WTC11 (cell line): ENCODE data around the gene GID8. TPM values are rescaled to one million over a fixed set of nuclear protein-coding genes. Genes with fewer than 3 reads are reported as not detected.

Experiments
- ATAC-seq: fragments of 200-7000 bp; cut with Tn5 transposase; 2 replicates; pipeline ENCODE4 v1.10.0; 2021; ENCODE audit warnings: mild to moderate bottlenecking, moderate library complexity
- CTCF ChIA-PET: fragments of 300-600 bp; sonication (Branson Sonifier 250); formaldehyde crosslinking; loops from one replicate; lab custom pipeline; 2021; ENCODE audit warnings: antibody characterized with exemption; lab: Charles Lee
- POLR2A ChIA-PET: fragments of 350-600 bp; sonication (Branson Sonifier 250); formaldehyde crosslinking; loops from one replicate; lab custom pipeline; 2021; ENCODE audit warnings: antibody characterized with exemption; lab: Charles Lee
- DNase-seq: peaks from one replicate; pipeline ENCODE4 v3.0.0; 2021; ENCODE audit warnings: low spot score
- H3K27ac Mint-ChIP-seq: 2 replicates; pipeline ENCODE4 v1.8.0; 2021; ENCODE audit warnings: mixed read lengths
- H3K27me3 Mint-ChIP-seq: 2 replicates; pipeline ENCODE4 v1.8.0; 2021; ENCODE audit warnings: low read depth, mild to moderate bottlenecking, moderate library complexity, mixed read lengths
- H3K36me3 Mint-ChIP-seq: 2 replicates; pipeline ENCODE4 v1.8.0; 2021; ENCODE audit warnings: mixed read lengths
- H3K4me1 Mint-ChIP-seq: 2 replicates; pipeline ENCODE4 v1.8.0; 2022; ENCODE audit warnings: mixed read lengths
- H3K4me3 Mint-ChIP-seq: 2 replicates; pipeline ENCODE4 v1.8.0; 2021; ENCODE audit warnings: mild to moderate bottlenecking, moderate library complexity, mixed read lengths
- H3K9me3 Mint-ChIP-seq: 2 replicates; pipeline ENCODE4 v1.8.0; 2021; ENCODE audit warnings: mixed read lengths
- ARID4B ChIP-seq: sonication (generic); formaldehyde crosslinking; IDR thresholded peaks from 2 replicates; pipeline ENCODE4 v1.8.0; 2023; ENCODE audit warnings: missing genetic modification reagents, mild to moderate bottlenecking, borderline replicate concordance
- ATF1 ChIP-seq: sonication (generic); formaldehyde crosslinking; IDR thresholded peaks from 2 replicates; pipeline ENCODE4 v1.8.1; 2023; ENCODE audit warnings: mild to moderate bottlenecking, moderate library complexity, missing genetic modification reagents
- CDX4 ChIP-seq: fragments of 250-450 bp; sonication (Bioruptor Pico); IDR thresholded peaks from 2 replicates; pipeline ENCODE4 v1.9.0; 2021; ENCODE audit warnings: moderate library complexity, mild to moderate bottlenecking, inconsistent platforms, borderline replicate concordance
- ELF4 ChIP-seq: sonication (generic); formaldehyde crosslinking; IDR thresholded peaks from 2 replicates; pipeline ENCODE4 v1.8.1; 2022; ENCODE audit warnings: low read depth, mild to moderate bottlenecking, moderate library complexity, missing genetic modification reagents
- EMX1 ChIP-seq: fragments of 250-450 bp; sonication (Bioruptor Pico); IDR thresholded peaks from 2 replicates; pipeline ENCODE4 v1.8.0; 2021; ENCODE audit warnings: mild to moderate bottlenecking
- ETV6 ChIP-seq: sonication (generic); formaldehyde crosslinking; IDR thresholded peaks from 2 replicates; pipeline ENCODE4 v1.8.1; 2022; ENCODE audit warnings: mild to moderate bottlenecking, missing genetic modification reagents
- FOXK1 ChIP-seq: sonication (generic); formaldehyde crosslinking; IDR thresholded peaks from 2 replicates; pipeline ENCODE4 v1.8.0; 2022; ENCODE audit warnings: mild to moderate bottlenecking, moderate library complexity, missing genetic modification reagents
- GABPB1 ChIP-seq: sonication (generic); formaldehyde crosslinking; IDR thresholded peaks from 2 replicates; pipeline ENCODE4 v1.8.1; 2023; ENCODE audit warnings: mild to moderate bottlenecking, missing genetic modification reagents
- IRF2 ChIP-seq: sonication (generic); formaldehyde crosslinking; IDR thresholded peaks from 2 replicates; pipeline ENCODE4 v1.8.0; 2022; ENCODE audit warnings: low read depth, missing genetic modification reagents, borderline replicate concordance
- KAT7 ChIP-seq: sonication (generic); formaldehyde crosslinking; IDR thresholded peaks from 2 replicates; pipeline ENCODE4 v1.8.1; 2023; ENCODE audit warnings: missing genetic modification reagents, mild to moderate bottlenecking, borderline replicate concordance
- NR1H2 ChIP-seq: sonication (generic); formaldehyde crosslinking; IDR thresholded peaks from 2 replicates; pipeline ENCODE4 v1.9.0; 2021; ENCODE audit warnings: mild to moderate bottlenecking, moderate library complexity, missing genetic modification reagents
- NR3C1 ChIP-seq: sonication (generic); formaldehyde crosslinking; conservative IDR thresholded peaks from 2 replicates; pipeline ENCODE4 v1.8.1; 2023; ENCODE audit warnings: low read depth, mild to moderate bottlenecking, missing genetic modification reagents
- TCF7 ChIP-seq: sonication (generic); formaldehyde crosslinking; IDR thresholded peaks from 2 replicates; pipeline ENCODE4 v1.8.0; 2022; ENCODE audit warnings: mild to moderate bottlenecking, low read depth, missing genetic modification reagents, moderate library complexity
- TP53 ChIP-seq: sonication (generic); formaldehyde crosslinking; IDR thresholded peaks from 2 replicates; pipeline ENCODE4 v1.8.1; 2023; ENCODE audit warnings: mild to moderate bottlenecking, missing genetic modification reagents
- ZBTB21 ChIP-seq: sonication (generic); formaldehyde crosslinking; IDR thresholded peaks from 2 replicates; pipeline ENCODE4 v1.8.1; 2023; ENCODE audit warnings: mild to moderate bottlenecking, missing genetic modification reagents, borderline replicate concordance
- ZNF138 ChIP-seq: sonication (generic); formaldehyde crosslinking; conservative IDR thresholded peaks from 2 replicates; pipeline ENCODE4 v1.8.1; 2022; ENCODE audit warnings: mild to moderate bottlenecking, moderate library complexity, missing genetic modification reagents
- ZNF232 ChIP-seq: sonication (generic); formaldehyde crosslinking; IDR thresholded peaks from 2 replicates; pipeline ENCODE4 v1.8.0; 2022; ENCODE audit warnings: mild to moderate bottlenecking, missing genetic modification reagents
- ZNF263 ChIP-seq: sonication (generic); formaldehyde crosslinking; IDR thresholded peaks from 2 replicates; pipeline ENCODE4 v1.8.1; 2022; ENCODE audit warnings: low read depth, mild to moderate bottlenecking, moderate library complexity, missing genetic modification reagents
- ZNF317 ChIP-seq: sonication (generic); formaldehyde crosslinking; IDR thresholded peaks from 2 replicates; pipeline ENCODE4 v1.8.1; 2023; ENCODE audit warnings: low read depth, mild to moderate bottlenecking, moderate library complexity, missing genetic modification reagents, borderline replicate concordance
- ZNF396 ChIP-seq: fragments of 250-450 bp; sonication (Bioruptor Pico); IDR thresholded peaks from 2 replicates; pipeline ENCODE4 v1.8.0; 2021; ENCODE audit warnings: mild to moderate bottlenecking, moderate library complexity, borderline replicate concordance
- ZNF423 ChIP-seq: fragments of 250-450 bp; sonication (Bioruptor Pico); IDR thresholded peaks from 2 replicates; pipeline ENCODE4 v2.1.2; 2022; ENCODE audit warnings: mild to moderate bottlenecking, moderate library complexity
- total RNA-seq: library from RNA; stranded (reverse); gene quantifications from 3 replicates; pipeline ENCODE4 v1.2.3, GENCODE V29; 2021
- TF ChIP-seq, protein P1 (sequence below): fragments of 250-450 bp; sonication (Bioruptor Pico); IDR thresholded peaks from 2 replicates; pipeline ENCODE4 v1.8.0; 2021; ENCODE audit warnings: mild to moderate bottlenecking
- TF ChIP-seq, protein P2 (sequence below): fragments of 250-450 bp; sonication (Bioruptor Pico); IDR thresholded peaks from 2 replicates; pipeline ENCODE4 v2.1.2; 2022; ENCODE audit warnings: mild to moderate bottlenecking, moderate library complexity
- TF ChIP-seq, protein P3 (sequence below): sonication (generic); formaldehyde crosslinking; IDR thresholded peaks from 2 replicates; pipeline ENCODE4 v1.8.1; 2023; ENCODE audit warnings: mild to moderate bottlenecking, moderate library complexity, missing genetic modification reagents
- TF ChIP-seq, protein P4 (sequence below): fragments of 250-450 bp; sonication (Bioruptor Pico); conservative IDR thresholded peaks from 2 replicates; pipeline ENCODE4 v1.9.0; 2021; ENCODE audit warnings: mild to moderate bottlenecking

Gene GID8
- total RNA-seq, 1 experiment from 2014 or later = 70.2 TPM

DNA sequence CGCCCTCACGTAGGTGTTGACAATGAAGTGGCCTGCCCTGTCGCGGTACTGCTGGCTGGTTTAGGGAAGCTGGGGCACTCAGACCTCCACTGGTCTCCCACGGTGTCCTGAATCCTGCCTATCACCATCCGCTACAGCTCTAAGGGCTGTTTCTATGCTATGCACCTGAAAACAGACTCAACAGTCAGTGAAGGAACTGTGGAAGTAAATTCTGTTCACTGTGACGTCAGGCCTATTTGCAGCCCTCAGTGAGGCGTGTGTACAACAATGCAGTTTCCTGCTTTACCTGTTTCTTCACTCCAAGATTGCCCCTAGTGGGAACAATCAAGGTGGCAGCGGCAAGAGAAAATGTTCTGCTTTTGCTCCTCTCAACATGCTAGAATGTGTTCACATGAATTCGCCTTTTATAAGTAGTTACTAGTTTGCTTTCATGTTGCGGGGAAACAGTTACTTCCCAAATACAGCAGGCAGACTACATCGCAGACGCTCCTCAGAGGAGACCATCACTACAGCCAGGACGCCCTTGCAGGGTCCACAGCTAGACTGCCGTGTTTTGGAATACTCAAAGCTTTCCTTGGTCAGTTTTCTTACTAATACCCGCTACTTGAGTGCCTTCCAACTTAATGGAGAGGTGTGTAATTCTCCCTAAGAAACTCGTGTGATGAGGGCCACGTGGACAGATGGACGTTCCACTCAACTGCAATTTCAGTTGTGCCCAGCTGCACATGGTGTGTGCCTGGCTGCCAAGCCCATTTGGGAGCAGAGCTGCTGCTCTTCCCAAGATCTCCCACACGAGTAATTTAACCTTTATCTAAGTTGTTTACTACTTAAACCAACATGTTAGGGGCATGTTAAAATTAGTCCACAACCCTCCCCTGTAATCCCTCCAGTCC lies 37.0 kb upstream of the GID8 start:
- no peak overlapping the region for H3K4me3 Mint-ChIP-seq
- H3K36me3 Mint-ChIP-seq = peaks cover 55% of the 10 kb centered on the region
- POLR2A ChIA-PET = interaction anchor here (1.1 to 1.2 kb wide), 2 partner anchors 24 to 26 kb away, joined by 3 to 5 read pairs; no protein-coding TSS in a partner anchor
- no peak for DNase-seq
- peak overlapping the region; percentile 96 for H3K27ac Mint-ChIP-seq
- ATAC-seq = peak; percentile 44
- H3K27me3 Mint-ChIP-seq = no peaks in the 10 kb centered on the region
- CTCF ChIA-PET = interaction anchor here (0.6 to 2.2 kb wide), 26 partner anchors 11 to 577 kb away, joined by 3 to 11 read pairs (median 4); partner anchors contain the start of gene BHLHE23
- peaks cover 44% of the 10 kb centered on the region for H3K4me1 Mint-ChIP-seq
- no peaks in the 10 kb centered on the region for H3K9me3 Mint-ChIP-seq
- TF ChIP-seq TCF7 (no peak), IRF2 (no peak), ETV6 (CRISPR knock-in tag) (no peak), ZBTB21 (CRISPR knock-in tag) (no peak), NR1H2 (CRISPR knock-in tag) (no peak), ATF1 (CRISPR knock-in tag) (no peak), FOXK1 (CRISPR knock-in tag) (no peak), CDX4 (CRISPR knock-in tag) (no peak), ZNF317 (CRISPR knock-in tag) (no peak), TP53 (CRISPR knock-in tag) (no peak), ZNF423 (CRISPR knock-in tag) (no peak), GABPB1 (CRISPR knock-in tag) (peak; percentile 28; the same call in 1 of the 2 replicates), ZNF138 (CRISPR knock-in tag) (no peak), ARID4B (CRISPR knock-in tag) (no peak), ZNF263 (CRISPR knock-in tag) (no peak), ZNF396 (CRISPR knock-in tag) (no peak), ELF4 (CRISPR knock-in tag) (no peak), KAT7 (CRISPR knock-in tag) (peak; percentile 52; the same call in 1 of the 2 replicates), ZNF232 (no peak), NR3C1 (CRISPR knock-in tag) (no peak), EMX1 (CRISPR knock-in tag) (0 out of 2 replicates have a peak, but pooled peaks have one; percentile 45)
- TF ChIP-seq, protein P1, sequence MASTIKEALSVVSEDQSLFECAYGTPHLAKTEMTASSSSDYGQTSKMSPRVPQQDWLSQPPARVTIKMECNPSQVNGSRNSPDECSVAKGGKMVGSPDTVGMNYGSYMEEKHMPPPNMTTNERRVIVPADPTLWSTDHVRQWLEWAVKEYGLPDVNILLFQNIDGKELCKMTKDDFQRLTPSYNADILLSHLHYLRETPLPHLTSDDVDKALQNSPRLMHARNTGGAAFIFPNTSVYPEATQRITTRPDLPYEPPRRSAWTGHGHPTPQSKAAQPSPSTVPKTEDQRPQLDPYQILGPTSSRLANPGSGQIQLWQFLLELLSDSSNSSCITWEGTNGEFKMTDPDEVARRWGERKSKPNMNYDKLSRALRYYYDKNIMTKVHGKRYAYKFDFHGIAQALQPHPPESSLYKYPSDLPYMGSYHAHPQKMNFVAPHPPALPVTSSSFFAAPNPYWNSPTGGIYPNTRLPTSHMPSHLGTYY (CRISPR knock-in tag) = no peak
- TF ChIP-seq, protein P2, sequence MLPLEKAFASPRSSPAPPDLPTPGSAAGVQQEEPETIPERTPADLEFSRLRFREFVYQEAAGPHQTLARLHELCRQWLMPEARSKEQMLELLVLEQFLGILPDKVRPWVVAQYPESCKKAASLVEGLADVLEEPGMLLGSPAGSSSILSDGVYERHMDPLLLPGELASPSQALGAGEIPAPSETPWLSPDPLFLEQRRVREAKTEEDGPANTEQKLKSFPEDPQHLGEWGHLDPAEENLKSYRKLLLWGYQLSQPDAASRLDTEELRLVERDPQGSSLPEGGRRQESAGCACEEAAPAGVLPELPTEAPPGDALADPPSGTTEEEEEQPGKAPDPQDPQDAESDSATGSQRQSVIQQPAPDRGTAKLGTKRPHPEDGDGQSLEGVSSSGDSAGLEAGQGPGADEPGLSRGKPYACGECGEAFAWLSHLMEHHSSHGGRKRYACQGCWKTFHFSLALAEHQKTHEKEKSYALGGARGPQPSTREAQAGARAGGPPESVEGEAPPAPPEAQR (CRISPR knock-in tag) = no peak
- TF ChIP-seq, protein P3, sequence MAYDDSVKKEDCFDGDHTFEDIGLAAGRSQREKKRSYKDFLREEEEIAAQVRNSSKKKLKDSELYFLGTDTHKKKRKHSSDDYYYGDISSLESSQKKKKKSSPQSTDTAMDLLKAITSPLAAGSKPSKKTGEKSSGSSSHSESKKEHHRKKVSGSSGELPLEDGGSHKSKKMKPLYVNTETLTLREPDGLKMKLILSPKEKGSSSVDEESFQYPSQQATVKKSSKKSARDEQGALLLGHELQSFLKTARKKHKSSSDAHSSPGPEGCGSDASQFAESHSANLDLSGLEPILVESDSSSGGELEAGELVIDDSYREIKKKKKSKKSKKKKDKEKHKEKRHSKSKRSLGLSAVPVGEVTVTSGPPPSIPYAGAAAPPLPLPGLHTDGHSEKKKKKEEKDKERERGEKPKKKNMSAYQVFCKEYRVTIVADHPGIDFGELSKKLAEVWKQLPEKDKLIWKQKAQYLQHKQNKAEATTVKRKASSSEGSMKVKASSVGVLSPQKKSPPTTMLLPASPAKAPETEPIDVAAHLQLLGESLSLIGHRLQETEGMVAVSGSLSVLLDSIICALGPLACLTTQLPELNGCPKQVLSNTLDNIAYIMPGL (CRISPR knock-in tag) = no peak
- TF ChIP-seq, protein P4, sequence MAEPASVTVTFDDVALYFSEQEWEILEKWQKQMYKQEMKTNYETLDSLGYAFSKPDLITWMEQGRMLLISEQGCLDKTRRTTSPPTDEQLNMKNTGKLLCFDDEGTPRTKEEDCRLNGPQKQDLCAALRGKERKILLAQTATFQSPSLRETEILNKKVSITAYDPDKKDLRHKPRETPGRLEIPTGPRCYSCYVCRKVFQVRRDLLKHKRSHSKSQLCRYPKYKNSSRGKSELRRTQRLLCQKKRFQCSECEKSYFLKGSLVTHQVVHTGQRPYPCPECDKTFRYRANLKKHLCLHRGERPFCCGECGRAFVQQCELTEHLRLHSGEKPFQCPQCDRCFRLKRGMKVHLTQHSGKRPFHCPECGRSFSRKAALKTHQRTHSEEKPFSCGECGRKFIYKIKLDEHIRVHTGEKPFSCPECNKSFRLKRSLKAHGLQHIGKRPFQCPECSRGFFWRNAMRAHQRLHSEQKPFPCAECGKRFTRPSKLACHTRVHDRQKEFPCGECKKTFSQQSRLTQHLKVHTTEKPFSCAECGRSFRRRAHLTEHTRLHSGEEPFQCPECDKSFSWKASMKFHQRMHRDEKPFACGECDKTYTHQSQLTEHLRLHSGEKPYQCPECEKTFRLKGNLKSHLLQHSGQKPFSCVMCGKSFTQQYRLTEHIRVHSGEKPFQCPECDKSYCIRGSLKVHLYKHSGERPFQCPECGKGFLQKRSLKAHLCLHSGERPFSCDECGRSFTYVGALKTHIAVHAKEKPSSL (CRISPR knock-in tag) = no peak
